Right atrium auricular region (tissue), 2 donors: ENCODE data around the gene FRRS1. TPM values are rescaled to one million over a fixed set of nuclear protein-coding genes. Genes with fewer than 3 reads are reported as not detected.
A peak's percentile ranks its signal among the peaks of the same experiment; 100 is the strongest.

Source experiments
- DNase-seq: peaks from one replicate; pipeline ENCODE4 v3.0.0-alpha.2; 2019; ENCODE audit warnings: low spot score
- H3K27ac ChIP-seq, 2 donors: fragments of 200-600 bp; sonication (generic); 1 replicate in 1 of 2; 2 replicates in 1 of 2; pipeline ENCODE4 v1.5.1; 2016 to 2019
- H3K27me3 ChIP-seq, 2 donors: fragments of 200-600 bp; sonication (generic); one replicate each; pipeline versions ENCODE4 v1.5.1 to v1.6.0; 2017 to 2019
- H3K36me3 ChIP-seq: fragments of 200-600 bp; sonication (generic); one replicate; pipeline ENCODE4 v1.5.1; 2016
- H3K4me1 ChIP-seq, 2 donors: fragments of 200-600 bp; sonication (generic); one replicate each; pipeline versions ENCODE4 v1.5.1 to v1.6.0; 2017 to 2019
- H3K4me3 ChIP-seq, 2 donors: fragments of 200-600 bp; sonication (generic); 1 replicate in 1 of 2; 2 replicates in 1 of 2; pipeline ENCODE4 v1.5.1; 2017 to 2019; ENCODE audit warnings: mild to moderate bottlenecking in 1 of 2, moderate library complexity in 1 of 2
- H3K9me3 ChIP-seq, 2 donors: fragments of 200-600 bp; sonication (generic); one replicate each; pipeline ENCODE4 v1.5.1; 2019
- total RNA-seq, 2 donors: library from RNA; depleted of rRNA; stranded (reverse); fragments of >200 nt; gene quantifications; one replicate each; pipeline ENCODE4 v1.1.0, GENCODE V29; 2016
- TF ChIP-seq, protein P1 (sequence below), 2 donors: fragments of 200-600 bp; sonication (generic); IDR thresholded peaks; one replicate each; pipeline ENCODE4 v1.5.1; 2019; ENCODE audit warnings: antibody characterized with exemption in 2 of 2

The FRRS1 gene
- total RNA-seq, 2 donors from 2014 or later = 3.4 to 3.5 TPM

DNA sequence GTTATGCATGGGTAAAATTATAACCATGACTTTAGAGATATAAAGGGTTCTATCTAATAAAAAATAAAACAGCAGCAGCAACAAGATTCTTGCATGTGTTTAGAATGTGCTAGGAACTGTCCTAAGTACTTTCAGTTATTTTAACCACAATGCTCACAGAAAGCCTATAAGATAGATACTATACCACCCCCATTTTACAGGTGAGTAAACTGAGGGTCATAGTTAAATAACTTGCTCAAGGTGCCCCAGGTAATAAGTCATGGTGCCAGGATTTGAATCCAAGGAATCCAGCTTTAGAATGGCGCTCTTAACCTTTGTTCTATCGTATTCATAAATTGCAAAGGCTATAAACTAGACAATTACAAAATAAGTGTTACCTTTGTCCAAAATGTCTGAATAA, 53.4 kb downstream of the FRRS1 start:
- TF ChIP-seq, protein P1, sequence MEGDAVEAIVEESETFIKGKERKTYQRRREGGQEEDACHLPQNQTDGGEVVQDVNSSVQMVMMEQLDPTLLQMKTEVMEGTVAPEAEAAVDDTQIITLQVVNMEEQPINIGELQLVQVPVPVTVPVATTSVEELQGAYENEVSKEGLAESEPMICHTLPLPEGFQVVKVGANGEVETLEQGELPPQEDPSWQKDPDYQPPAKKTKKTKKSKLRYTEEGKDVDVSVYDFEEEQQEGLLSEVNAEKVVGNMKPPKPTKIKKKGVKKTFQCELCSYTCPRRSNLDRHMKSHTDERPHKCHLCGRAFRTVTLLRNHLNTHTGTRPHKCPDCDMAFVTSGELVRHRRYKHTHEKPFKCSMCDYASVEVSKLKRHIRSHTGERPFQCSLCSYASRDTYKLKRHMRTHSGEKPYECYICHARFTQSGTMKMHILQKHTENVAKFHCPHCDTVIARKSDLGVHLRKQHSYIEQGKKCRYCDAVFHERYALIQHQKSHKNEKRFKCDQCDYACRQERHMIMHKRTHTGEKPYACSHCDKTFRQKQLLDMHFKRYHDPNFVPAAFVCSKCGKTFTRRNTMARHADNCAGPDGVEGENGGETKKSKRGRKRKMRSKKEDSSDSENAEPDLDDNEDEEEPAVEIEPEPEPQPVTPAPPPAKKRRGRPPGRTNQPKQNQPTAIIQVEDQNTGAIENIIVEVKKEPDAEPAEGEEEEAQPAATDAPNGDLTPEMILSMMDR (IDR thresholded peaks at IDR 0.05) = no peak

DNA sequence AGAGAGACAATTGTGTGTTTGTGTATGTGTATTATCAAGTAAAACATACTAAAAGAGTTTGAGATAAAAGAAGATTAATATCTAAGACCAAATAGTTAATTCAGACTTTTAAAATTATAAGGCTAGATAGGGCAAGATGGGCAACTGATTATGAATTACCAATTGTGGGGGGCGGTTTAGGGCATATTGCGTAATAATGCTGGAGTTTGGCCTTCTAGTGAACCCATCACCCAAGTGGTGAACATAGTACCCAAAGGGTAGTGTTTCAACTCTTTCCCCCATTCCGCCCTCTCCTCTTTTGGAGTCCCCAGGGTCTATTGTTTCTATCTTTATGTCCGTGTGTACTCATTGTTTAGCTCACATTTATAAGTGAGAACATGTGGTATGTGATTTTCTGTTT, 55.4 kb downstream of the FRRS1 start:
- TF ChIP-seq, protein P1 (IDR thresholded peaks at IDR 0.05) = no peak
- H3K27me3 ChIP-seq = no peaks in the 10 kb centered on the region

More for the DNA sequence above, 53.4 kb downstream of the FRRS1 start:
- no peak for DNase-seq
- H3K27ac ChIP-seq = no peak overlapping the region
- H3K9me3 ChIP-seq = no peaks in the 10 kb centered on the region
- no peak overlapping the region for H3K4me3 ChIP-seq
- H3K4me1 ChIP-seq = no peaks in the 10 kb centered on the region
- H3K27me3 ChIP-seq = no peaks in the 10 kb centered on the region
- peaks cover 14% of the 10 kb centered on the region for H3K36me3 ChIP-seq

GRCh38 chr1:99707535-99708142, 58.8 kb downstream of the FRRS1 start:
- H3K4me3 ChIP-seq = no peak overlapping the region
- no peak overlapping the region for H3K27ac ChIP-seq
- peaks cover 0 to 10% of the 10 kb centered on the region in 2 donors for H3K4me1 ChIP-seq
- TF ChIP-seq, protein P1 (IDR thresholded peaks at IDR 0.05) = peak; percentile 80 to 89
- H3K36me3 ChIP-seq = peaks cover 9% of the 10 kb centered on the region
- DNase-seq = peak; percentile 87
- no peaks in the 10 kb centered on the region for H3K27me3 ChIP-seq
- no peaks in the 10 kb centered on the region for H3K9me3 ChIP-seq

More for the DNA sequence above, 55.4 kb downstream of the FRRS1 start:
- no peaks in the 10 kb centered on the region for H3K9me3 ChIP-seq
- no peak overlapping the region for H3K27ac ChIP-seq
- no peak for DNase-seq
- no peaks in the 10 kb centered on the region for H3K4me1 ChIP-seq
- H3K36me3 ChIP-seq = peaks cover 14% of the 10 kb centered on the region
- no peak overlapping the region for H3K4me3 ChIP-seq

DNA sequence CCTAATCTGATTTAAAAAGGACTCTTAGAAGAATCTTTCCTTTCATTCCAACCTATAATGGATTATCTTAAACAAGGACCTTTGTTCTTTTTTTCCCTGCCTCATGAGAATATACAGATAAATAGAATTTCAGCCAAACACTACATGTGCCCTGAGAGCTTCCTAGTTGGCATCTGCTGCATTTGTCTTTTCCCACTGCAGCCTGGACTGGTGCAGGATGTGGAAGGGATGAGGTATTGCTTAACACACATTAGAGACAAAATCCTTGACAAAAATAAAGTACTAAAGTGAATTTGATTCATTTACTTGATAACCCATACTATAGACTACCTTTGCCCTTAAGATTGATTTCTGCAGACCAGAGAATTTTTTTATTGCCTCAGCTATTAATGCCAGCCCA, 61.0 kb downstream of the FRRS1 start:
- Histone ChIP-seq H3K9me3 (no peaks in the 10 kb centered on the region), H3K4me1 (peaks cover 0 to 10% of the 10 kb centered on the region in 2 donors), H3K27me3 (no peaks in the 10 kb centered on the region), H3K27ac (peak overlapping the region in 1 of 2 donors; percentile 14), H3K4me3 (no peak overlapping the region), H3K36me3 (peaks cover 5% of the 10 kb centered on the region)
- TF ChIP-seq, protein P1 (IDR thresholded peaks at IDR 0.05) = no peak
- no peak for DNase-seq

DNA sequence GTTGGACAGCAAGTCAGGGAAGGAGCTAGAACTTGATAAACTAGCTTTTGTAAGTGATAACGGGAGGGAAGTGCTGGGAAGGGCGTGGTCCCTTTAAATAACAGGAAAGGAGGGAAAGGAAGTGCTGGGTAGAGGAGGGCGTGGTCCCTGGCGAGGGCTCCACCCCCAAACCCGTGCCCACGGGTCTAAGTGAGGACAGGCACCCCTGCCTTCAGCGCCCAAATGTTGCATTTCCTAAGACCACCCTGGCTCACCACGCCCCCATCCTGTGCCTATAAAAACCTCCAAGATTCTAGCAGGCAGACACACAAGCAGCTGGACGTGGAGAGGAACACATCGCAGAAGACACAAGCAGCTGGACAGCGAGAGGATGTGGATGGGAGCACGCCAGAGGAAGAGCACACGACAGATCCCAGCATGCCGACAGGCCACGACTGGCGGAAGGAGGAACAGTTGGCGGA, 62.0 kb downstream of the FRRS1 start:
- no peak for DNase-seq
- TF ChIP-seq, protein P1 (IDR thresholded peaks at IDR 0.05) = no peak
- Histone ChIP-seq H3K4me1 (peaks cover 0 to 10% of the 10 kb centered on the region in 2 donors), H3K27me3 (no peaks in the 10 kb centered on the region), H3K4me3 (no peak overlapping the region), H3K9me3 (no peaks in the 10 kb centered on the region), H3K27ac (no peak overlapping the region), H3K36me3 (no peaks in the 10 kb centered on the region)

- H3K4me3 ChIP-seq = no peak overlapping the region
- TF ChIP-seq, protein P1 (IDR thresholded peaks at IDR 0.05) = no peak
- no peaks in the 10 kb centered on the region for H3K27me3 ChIP-seq
- no peak for DNase-seq
- no peaks in the 10 kb centered on the region for H3K36me3 ChIP-seq
- no peaks in the 10 kb centered on the region for H3K9me3 ChIP-seq
- H3K27ac ChIP-seq = no peak overlapping the region
- peaks cover 0 to 10% of the 10 kb centered on the region in 2 donors for H3K4me1 ChIP-seq
These were observed 64.2 kb downstream of the FRRS1 start for GRCh38 chr1:99702221-99702620.
